GM12872 (cell line): ENCODE results near the gene TAF4.

ENCODE experiments used
- CTCF ChIP-seq: IDR thresholded peaks from 3 replicates; pipeline ENCODE4 v1.5.1; 2011; ENCODE audit warnings: low read depth, mild to moderate bottlenecking, low read length, moderate library complexity; ENCODE audit not compliant: insufficient read depth

TAF4 gene

GRCh38 chr20:62020935-62021701 lies 44.6 kb downstream of the TAF4 start:
- no peak for TF ChIP-seq CTCF

DNA sequence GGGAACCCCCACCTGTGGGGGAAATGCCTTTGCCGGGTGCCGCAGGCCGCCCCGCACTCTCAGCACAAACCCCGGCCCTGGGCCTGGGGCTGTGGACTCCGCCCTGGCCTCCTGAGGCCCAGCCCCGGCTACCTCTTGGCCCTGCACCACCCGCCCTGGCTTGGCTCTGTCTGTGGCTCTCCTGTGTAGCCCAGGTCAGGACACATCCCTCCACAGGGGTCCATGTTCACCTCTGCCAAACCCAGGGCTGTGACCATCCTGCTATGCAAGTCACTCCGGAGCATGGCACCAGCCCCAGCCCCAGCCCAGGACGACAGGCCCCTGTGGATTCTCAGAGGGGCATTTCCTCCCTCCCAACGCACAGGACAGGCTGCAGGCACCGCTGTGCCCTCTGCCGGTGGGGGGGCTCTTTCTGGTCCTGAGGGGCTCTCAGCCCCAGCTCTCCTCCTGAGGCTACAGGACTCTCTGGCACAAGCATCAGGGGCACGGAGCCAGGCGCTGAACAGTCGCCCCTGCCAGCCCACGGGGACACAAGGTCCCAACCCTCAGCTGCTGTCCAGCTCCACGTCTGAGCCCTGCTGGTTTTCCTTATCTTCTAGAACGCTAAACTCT lies 45.7 kb downstream of the TAF4 start:
- no peak for TF ChIP-seq CTCF

GRCh38 chr20:62019144-62019805 lies 46.4 kb downstream of the TAF4 start:
- no peak for TF ChIP-seq CTCF

GRCh38 chr20:62018437-62019143 lies 47.1 kb downstream of the TAF4 start:
- no peak for TF ChIP-seq CTCF

GRCh38 chr20:62015540-62016288 lies 50.0 kb downstream of the TAF4 start:
- TF ChIP-seq CTCF, result no peak

GRCh38 chr20:62014889-62015537 lies 50.7 kb downstream of the TAF4 start:
- TF ChIP-seq CTCF, result no peak
